IPS-15b (cell line): ENCODE data around the gene PRR15.
A peak's percentile ranks its signal among the peaks of the same experiment; 100 is the strongest.
"Not testable (repeated sequence)": the region's sequence is repeated elsewhere in the genome, so short reads cannot be mapped to it uniquely, and the experiment has no call there.

Experiments
- H3K27me3 ChIP-seq: one replicate; pipeline ENCODE4 v1.6.1; 2013; ENCODE audit warnings: low read length; ENCODE audit not compliant: control insufficient read depth, insufficient read depth
- H3K36me3 ChIP-seq: one replicate; pipeline ENCODE4 v1.6.1; 2013; ENCODE audit warnings: low read length; ENCODE audit not compliant: control insufficient read depth, insufficient read depth
- H3K4me1 ChIP-seq: one replicate; pipeline ENCODE4 v1.6.1; 2013; ENCODE audit warnings: mild to moderate bottlenecking, low read length; ENCODE audit not compliant: control insufficient read depth, insufficient read depth
- H3K4me3 ChIP-seq: one replicate; pipeline ENCODE4 v1.5.1; 2013; ENCODE audit warnings: low read depth, low read length
- H3K9ac ChIP-seq: one replicate; pipeline ENCODE4 v1.6.1; 2013; ENCODE audit warnings: low read depth, mild to moderate bottlenecking, low read length
- H3K9me3 ChIP-seq: one replicate; pipeline ENCODE4 v1.6.1; 2013; ENCODE audit warnings: mild to moderate bottlenecking, low read length; ENCODE audit not compliant: control insufficient read depth, insufficient read depth

The PRR15 gene, protein sequence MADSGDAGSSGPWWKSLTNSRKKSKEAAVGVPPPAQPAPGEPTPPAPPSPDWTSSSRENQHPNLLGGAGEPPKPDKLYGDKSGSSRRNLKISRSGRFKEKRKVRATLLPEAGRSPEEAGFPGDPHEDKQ

GRCh38 chr7:29563590-29564495 is at the start of gene PRR15:
Gene PRR15 (plus strand): TSS chr7:29563835. CDS start chr7:29566330, 2,495 bp downstream.
- Histone ChIP-seq H3K27me3 (peaks cover 26% of the 10 kb centered on the region), H3K36me3 (no peaks in the 10 kb centered on the region), H3K4me3 (peak within 1 kb of the TSS; percentile 80), H3K4me1 (peaks cover 13% of the 10 kb centered on the region), H3K9me3 (no peaks in the 10 kb centered on the region), H3K9ac (peak within 1 kb of the TSS; percentile 38)

DNA sequence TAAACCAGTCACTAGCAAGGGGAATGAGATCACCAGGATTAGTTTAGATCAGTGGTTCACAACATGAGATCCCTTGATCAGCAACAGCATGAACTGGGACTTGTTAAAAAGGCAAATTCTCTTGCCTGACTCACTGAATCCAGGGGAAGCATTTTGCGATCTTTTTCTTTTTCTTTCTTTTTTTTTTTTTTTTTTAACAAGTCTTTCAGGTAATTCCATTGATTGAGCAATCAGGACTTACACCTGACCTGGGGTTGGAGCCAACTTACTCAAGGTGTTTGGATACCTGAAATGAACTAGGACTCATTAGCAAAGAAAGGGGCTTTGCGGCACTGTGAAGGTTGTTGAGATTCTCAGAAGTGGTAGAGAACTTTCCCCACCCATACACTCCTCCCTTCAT is 47.1 kb upstream of the PRR15 start:
- Histone ChIP-seq H3K9me3 (no peaks in the 10 kb centered on the region), H3K4me3 (no peak overlapping the region), H3K9ac (no peak overlapping the region), H3K4me1 (no peaks in the 10 kb centered on the region), H3K27me3 (no peaks in the 10 kb centered on the region), H3K36me3 (no peaks in the 10 kb centered on the region)

DNA sequence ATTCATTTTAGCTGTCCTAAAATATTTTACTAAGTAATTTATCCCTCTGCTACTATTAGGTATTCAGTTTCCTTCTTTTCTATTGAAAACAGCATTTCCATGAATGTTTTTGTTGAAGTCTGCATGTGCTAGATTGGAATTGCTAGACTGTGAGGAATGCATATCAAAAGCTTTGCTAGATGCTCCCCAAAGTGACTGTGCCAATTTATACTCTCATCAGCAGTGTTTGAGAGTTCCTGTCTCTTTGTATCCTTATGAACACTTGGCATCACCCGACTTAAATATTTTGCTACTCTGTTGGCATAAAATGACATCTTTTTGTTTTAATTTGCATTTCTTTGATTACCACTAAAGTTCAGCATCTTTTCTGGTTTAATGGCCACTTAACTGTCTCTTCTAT is 45.0 kb upstream of the PRR15 start:
- Histone ChIP-seq H3K36me3 (no peaks in the 10 kb centered on the region), H3K4me1 (no peaks in the 10 kb centered on the region), H3K9ac (no peak overlapping the region), H3K4me3 (no peak overlapping the region), H3K27me3 (no peaks in the 10 kb centered on the region), H3K9me3 (no peaks in the 10 kb centered on the region)

GRCh38 chr7:29523728-29524127 is 39.9 kb upstream of the PRR15 start:
- no peaks in the 10 kb centered on the region for H3K9me3 ChIP-seq
- H3K4me3 ChIP-seq, result no peak overlapping the region
- peaks cover 1% of the 10 kb centered on the region for H3K4me1 ChIP-seq
- H3K36me3 ChIP-seq, result no peaks in the 10 kb centered on the region
- no peaks in the 10 kb centered on the region for H3K27me3 ChIP-seq
- no peak overlapping the region for H3K9ac ChIP-seq

DNA sequence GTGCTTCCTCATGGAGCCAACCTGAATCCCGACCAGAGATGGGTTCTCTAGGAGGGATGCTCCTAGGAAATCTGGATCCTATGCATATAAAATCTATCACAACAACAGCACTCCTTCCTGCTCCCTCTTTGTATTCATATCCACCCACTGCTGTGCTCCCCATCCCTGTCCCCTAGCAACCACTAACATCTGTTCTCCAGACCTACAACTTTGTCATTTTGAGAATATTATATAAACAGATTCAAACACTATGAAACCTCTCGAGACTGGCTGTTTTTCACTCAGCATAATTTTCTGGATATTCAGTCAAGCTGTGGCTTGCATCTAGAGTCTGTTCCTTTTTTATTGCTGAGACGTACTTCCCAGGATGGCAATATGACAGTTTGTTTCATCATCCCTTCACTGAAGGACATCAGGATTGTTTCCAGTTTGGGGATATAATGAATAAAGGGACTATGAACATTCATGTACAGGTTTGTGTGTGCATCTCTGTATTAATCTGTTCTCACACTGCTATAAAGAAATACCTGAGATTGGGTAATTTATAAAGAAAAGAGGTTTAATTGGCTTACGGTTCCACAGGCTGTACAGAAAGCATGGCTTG is 36.0 kb upstream of the PRR15 start:
- Histone ChIP-seq H3K36me3 (no peaks in the 10 kb centered on the region), H3K9me3 (no peaks in the 10 kb centered on the region)

GRCh38 chr7:29528526-29528925 is 35.1 kb upstream of the PRR15 start:
- H3K9ac ChIP-seq, H3K27me3 ChIP-seq, H3K36me3 ChIP-seq, H3K9me3 ChIP-seq, H3K4me1 ChIP-seq, H3K4me3 ChIP-seq: not testable (repeated sequence)

More for the DNA sequence above, 36.0 kb upstream of the PRR15 start:
- no peak overlapping the region for H3K4me3 ChIP-seq
- H3K4me1 ChIP-seq, result peaks cover 3% of the 10 kb centered on the region
- H3K9ac ChIP-seq, result no peak overlapping the region
- H3K27me3 ChIP-seq, result no peaks in the 10 kb centered on the region

DNA sequence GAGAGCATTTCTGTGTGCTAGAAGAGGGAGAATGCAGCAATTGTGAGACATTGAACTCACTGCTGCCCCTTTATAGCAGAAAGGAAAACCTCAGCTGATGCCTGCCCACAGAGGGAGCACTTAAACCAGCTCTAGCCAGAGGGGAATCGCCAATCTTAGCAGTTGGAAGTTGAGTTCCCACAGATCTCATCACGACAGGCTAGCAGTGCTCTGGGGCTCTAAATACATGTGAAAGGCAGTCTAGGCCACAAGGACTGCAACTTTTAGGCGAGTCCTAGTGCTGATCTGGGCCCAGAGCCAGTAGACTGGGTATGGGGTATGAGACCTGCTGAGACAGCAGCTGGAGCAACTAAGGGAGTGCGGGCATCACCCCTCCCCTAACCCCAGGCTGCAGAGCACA is 25.2 kb upstream of the PRR15 start:
- Histone ChIP-seq H3K4me1 (no peaks in the 10 kb centered on the region), H3K9ac (no peak overlapping the region), H3K4me3 (no peak overlapping the region), H3K27me3 (no peaks in the 10 kb centered on the region), H3K9me3 (no peaks in the 10 kb centered on the region), H3K36me3 (no peaks in the 10 kb centered on the region)

GRCh38 chr7:29539471-29539870 is 24.2 kb upstream of the PRR15 start:
- Histone ChIP-seq H3K9ac (no peak overlapping the region), H3K36me3 (no peaks in the 10 kb centered on the region), H3K4me1 (no peaks in the 10 kb centered on the region), H3K27me3 (no peaks in the 10 kb centered on the region), H3K4me3 (no peak overlapping the region), H3K9me3 (no peaks in the 10 kb centered on the region)

DNA sequence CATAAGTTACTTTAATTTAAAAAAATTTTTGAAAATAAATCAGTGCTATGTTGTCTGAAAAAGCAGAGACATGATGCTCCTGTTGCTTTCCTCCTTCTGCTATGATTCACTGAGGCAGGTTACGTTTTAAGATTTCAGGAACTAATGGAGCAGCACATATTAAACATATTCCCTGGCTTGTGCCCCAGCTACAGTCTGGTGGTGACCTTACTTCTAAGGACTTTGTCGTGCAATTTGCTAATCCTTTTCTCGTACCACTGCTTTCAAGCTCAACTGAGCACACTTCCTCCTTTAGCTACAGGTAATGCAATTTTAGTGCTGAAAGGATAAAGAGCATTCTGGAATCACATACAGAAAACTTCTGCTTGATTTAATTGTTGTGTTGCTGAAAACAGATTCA is 16.2 kb upstream of the PRR15 start:
- no peaks in the 10 kb centered on the region for H3K9me3 ChIP-seq
- no peaks in the 10 kb centered on the region for H3K4me1 ChIP-seq
- no peaks in the 10 kb centered on the region for H3K27me3 ChIP-seq
- H3K4me3 ChIP-seq, result no peak overlapping the region
- no peak overlapping the region for H3K9ac ChIP-seq
- no peaks in the 10 kb centered on the region for H3K36me3 ChIP-seq

GRCh38 chr7:29548823-29549222 is 14.8 kb upstream of the PRR15 start:
- H3K9me3 ChIP-seq, result no peaks in the 10 kb centered on the region
- H3K9ac ChIP-seq, result no peak overlapping the region
- H3K4me3 ChIP-seq, result no peak overlapping the region
- H3K27me3 ChIP-seq, result no peaks in the 10 kb centered on the region
- H3K4me1 ChIP-seq, result no peaks in the 10 kb centered on the region
- no peaks in the 10 kb centered on the region for H3K36me3 ChIP-seq

GRCh38 chr7:29552392-29552791 is 11.2 kb upstream of the PRR15 start:
- H3K9me3 ChIP-seq, result no peaks in the 10 kb centered on the region
- H3K9ac ChIP-seq, result no peak overlapping the region
- H3K36me3 ChIP-seq, result no peaks in the 10 kb centered on the region
- peaks cover 5% of the 10 kb centered on the region for H3K4me1 ChIP-seq
- H3K27me3 ChIP-seq, result no peaks in the 10 kb centered on the region
- no peak overlapping the region for H3K4me3 ChIP-seq

GRCh38 chr7:29555061-29555460 is 8.6 kb upstream of the PRR15 start:
- H3K9ac ChIP-seq, result no peak overlapping the region
- no peaks in the 10 kb centered on the region for H3K36me3 ChIP-seq
- peaks cover 13% of the 10 kb centered on the region for H3K4me1 ChIP-seq
- no peaks in the 10 kb centered on the region for H3K9me3 ChIP-seq
- H3K27me3 ChIP-seq, result no peaks in the 10 kb centered on the region
- H3K4me3 ChIP-seq, result no peak overlapping the region
